SK-N-SH (cell line): ENCODE measurements around the gene UCKL1. TPM values are rescaled to one million over a fixed set of nuclear protein-coding genes. Genes with fewer than 3 reads are reported as not detected.

ENCODE experiments used
- CTCF ChIA-PET: fragments of 300-600, 350-600 bp; formaldehyde crosslinking; extraction: SDS; loops from one replicate; lab custom pipeline; 2021; lab: Yijun Ruan, JAX
- POLR2A ChIA-PET: fragments of 350-600 bp; sonication (Branson Sonifier 250); formaldehyde crosslinking; extraction: SDS; loops from one replicate; lab custom pipeline; 2020; ENCODE audit warnings: antibody characterized with exemption, inconsistent platforms; lab: Yijun Ruan, JAX
- DNase-seq: peaks from one replicate; pipeline ENCODE4 v3.0.0; 2012
- H2AFZ ChIP-seq: fragments of 200-600 bp; sonication (generic); 2 replicates; pipeline ENCODE4 v1.8.1; 2016; ENCODE audit warnings: antibody characterized with exemption, mild to moderate bottlenecking, low read depth
- H3F3A ChIP-seq: fragments of 200-600 bp; sonication (generic); replicated peaks from 2 replicates; pipeline ENCODE3; 2016; ENCODE audit warnings: antibody characterized with exemption, mild to moderate bottlenecking; ENCODE audit not compliant: insufficient read depth
- H3K27ac ChIP-seq, 2 experiments: fragments of 200-500 bp in 1 of 2; fragments of 200-600 bp in 1 of 2; sonication (Bioruptor generic) in 1 of 2; sonication (generic), shearing (Covaris generic) in 1 of 2; 2 replicates each; pipeline versions ENCODE4 v1.5.1 to v1.6.1; 2014 to 2016; ENCODE audit warnings: low read depth in 2 of 2, inconsistent platforms in 1 of 2, low read length in 1 of 2, mild to moderate bottlenecking in 1 of 2, mixed read lengths in 1 of 2
- H3K27me3 ChIP-seq: fragments of 200-600 bp; sonication (generic), shearing (Covaris generic); 2 replicates; pipeline ENCODE4 v1.6.1; 2016; ENCODE audit warnings: mixed run types; ENCODE audit not compliant: insufficient read depth
- H3K36me3 ChIP-seq, 2 experiments: fragments of 200-500 bp in 1 of 2; fragments of 200-600 bp in 1 of 2; sonication (Bioruptor generic) in 1 of 2; sonication (generic) in 1 of 2; replicated peaks in 1 of 2; 2 replicates each; pipeline versions ENCODE3 to v1.5.1; 2014 to 2016; ENCODE audit warnings: low read length in 1 of 2, mild to moderate bottlenecking in 1 of 2; ENCODE audit not compliant: insufficient read depth in 2 of 2, control insufficient read depth in 1 of 2
- H3K4me1 ChIP-seq, 2 experiments: fragments of 200-500 bp in 1 of 2; fragments of 200-600 bp in 1 of 2; sonication (Bioruptor generic) in 1 of 2; sonication (generic), shearing (Covaris generic) in 1 of 2; 2 replicates each; pipeline versions ENCODE4 v1.5.1 to v1.6.1; 2014 to 2016; ENCODE audit warnings: low read depth in 1 of 2, low read length in 1 of 2, mixed run types in 1 of 2; ENCODE audit not compliant: insufficient read depth in 2 of 2, control insufficient read depth in 1 of 2
- H3K4me2 ChIP-seq: fragments of 200-600 bp; sonication (generic), shearing (Covaris generic); 2 replicates; pipeline ENCODE4 v1.6.1; 2017; ENCODE audit warnings: mixed run types
- H3K4me3 ChIP-seq, 2 experiments: fragments of 200-500 bp in 1 of 2; fragments of 200-600 bp in 1 of 2; sonication (Bioruptor generic) in 1 of 2; sonication (generic), shearing (Covaris generic) in 1 of 2; 2 replicates each; pipeline versions ENCODE4 v1.5.1 to v1.8.1; 2014 to 2016; ENCODE audit warnings: low read depth in 2 of 2, inconsistent platforms in 1 of 2, low read length in 1 of 2, mild to moderate bottlenecking in 1 of 2, mixed read lengths in 1 of 2, moderate library complexity in 1 of 2
- H3K79me2 ChIP-seq: fragments of 200-600 bp; sonication (generic); 2 replicates; pipeline ENCODE4 v1.8.1; 2017; ENCODE audit warnings: mild to moderate bottlenecking; ENCODE audit not compliant: insufficient read depth
- H3K9ac ChIP-seq: fragments of 200-600 bp; sonication (generic); 2 replicates; pipeline ENCODE4 v1.6.1; 2017; ENCODE audit warnings: mixed run types
- H3K9me2 ChIP-seq: fragments of 200-600 bp; sonication (generic); 2 replicates; pipeline ENCODE4 v1.6.1; 2017; ENCODE audit warnings: mixed run types
- H3K9me3 ChIP-seq: fragments of 200-600 bp; sonication (generic); 2 replicates; pipeline ENCODE4 v1.6.1; 2017; ENCODE audit warnings: mixed run types, mild to moderate bottlenecking, moderate library complexity
- H4K20me1 ChIP-seq: fragments of 200-600 bp; sonication (generic); 2 replicates; pipeline ENCODE4 v1.6.1; 2017; ENCODE audit warnings: mild to moderate bottlenecking, mixed run types; ENCODE audit not compliant: insufficient read depth
- ELF1 ChIP-seq: IDR thresholded peaks from 2 replicates; pipeline ENCODE4 v1.4.0; 2012
- EZH2phosphoT487 ChIP-seq: fragments of 200-600 bp; sonication (generic); IDR thresholded peaks from 2 replicates; pipeline ENCODE4 v1.6.1; 2017; ENCODE audit warnings: low read depth, mixed run types, mild to moderate bottlenecking, antibody characterized with exemption, moderate library complexity, borderline replicate concordance
- GATA2 ChIP-seq: sonication (generic); formaldehyde crosslinking; IDR thresholded peaks from 2 replicates; pipeline ENCODE4 v1.5.0; 2020; ENCODE audit warnings: mild to moderate bottlenecking, missing genetic modification reagents
- NRF1 ChIP-seq: IDR thresholded peaks from 2 replicates; pipeline ENCODE4 v1.6.1; 2012; ENCODE audit warnings: low read depth, mild to moderate bottlenecking, low read length
- RCOR1 ChIP-seq: fragments of 150-350 bp; IDR thresholded peaks from 2 replicates; pipeline ENCODE4 v1.6.1; 2017; ENCODE audit warnings: antibody characterized with exemption, low read length
- RFX5 ChIP-seq: IDR thresholded peaks from 2 replicates; pipeline ENCODE4 v1.6.1; 2012; ENCODE audit warnings: mild to moderate bottlenecking, improper control_type of control experiment, low read length
- RXRA ChIP-seq: IDR thresholded peaks from 2 replicates; pipeline ENCODE4 v1.4.0; 2012; ENCODE audit warnings: low read depth, mild to moderate bottlenecking, borderline replicate concordance
- TCF12 ChIP-seq: IDR thresholded peaks from 2 replicates; pipeline ENCODE4 v1.4.0; 2012
- YY1 ChIP-seq: IDR thresholded peaks from 2 replicates; pipeline ENCODE4 v1.4.0; 2012; ENCODE audit warnings: low read depth, mild to moderate bottlenecking
- WGBS: methylation state at CpG from one replicate; pipeline ENCODE4 v1.1.6; 2017; ENCODE audit warnings: low lambda C conversion rate; 5-methylcytosine and 5-hydroxymethylcytosine counted together
- polyA plus RNA-seq, 3 experiments: library from polyadenylated mRNA; depleted of rRNA; stranded (reverse); fragments of >200 nt; gene quantifications; 2 replicates each; pipeline ENCODE4 v1.2.3, GENCODE V29; 2012
- TF ChIP-seq, protein P1 (sequence below): IDR thresholded peaks from 2 replicates; pipeline ENCODE4; 2012

Gene UCKL1
- polyA plus RNA-seq, 1 of the 3 experiments (the other 2 are of a cell fraction) = 71.6 TPM

DNA sequence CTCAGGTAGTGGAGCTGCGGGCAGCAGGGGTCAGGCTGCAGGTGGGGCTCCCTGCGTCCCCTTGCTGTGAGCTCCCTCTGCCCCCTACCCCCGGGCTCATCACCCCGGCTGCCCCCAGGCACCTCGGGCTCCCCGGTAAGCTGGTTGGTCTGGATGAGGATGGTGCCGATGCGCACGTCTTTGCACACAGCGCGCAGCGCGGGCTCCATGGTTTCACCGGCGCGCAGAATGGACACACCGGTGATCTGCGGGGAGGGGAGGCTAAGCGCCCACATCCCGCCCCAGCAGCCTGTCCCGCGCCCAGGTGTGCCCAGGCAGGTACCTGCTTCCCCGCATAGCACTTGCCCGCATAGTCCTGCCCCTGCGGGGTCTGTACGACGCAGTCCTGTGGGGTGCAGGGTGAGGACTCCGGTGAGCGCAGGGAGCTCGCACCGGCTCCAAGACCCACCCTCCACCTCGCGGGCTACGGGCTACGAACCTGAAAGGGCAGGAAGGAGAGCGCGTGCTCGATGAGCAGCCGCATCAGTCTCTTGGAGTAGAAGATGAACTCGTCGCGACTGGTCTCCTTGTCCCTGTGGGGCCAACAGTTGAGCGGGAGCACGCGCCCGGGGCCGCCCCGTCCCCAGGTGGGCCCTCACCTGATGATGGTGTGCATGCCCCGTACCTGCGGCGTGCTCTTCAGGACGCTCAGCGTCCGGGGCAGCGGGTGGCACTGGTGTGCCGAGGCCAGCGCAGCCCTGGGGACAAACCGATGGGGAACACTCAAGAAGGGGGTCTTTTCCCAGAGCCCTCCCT lies 15.5 kb downstream of the UCKL1 start:
- 99% methylated on average over 48 of the region's 58 CpGs for WGBS
- H3F3A ChIP-seq = peaks cover 8% of the 10 kb centered on the region

DNA sequence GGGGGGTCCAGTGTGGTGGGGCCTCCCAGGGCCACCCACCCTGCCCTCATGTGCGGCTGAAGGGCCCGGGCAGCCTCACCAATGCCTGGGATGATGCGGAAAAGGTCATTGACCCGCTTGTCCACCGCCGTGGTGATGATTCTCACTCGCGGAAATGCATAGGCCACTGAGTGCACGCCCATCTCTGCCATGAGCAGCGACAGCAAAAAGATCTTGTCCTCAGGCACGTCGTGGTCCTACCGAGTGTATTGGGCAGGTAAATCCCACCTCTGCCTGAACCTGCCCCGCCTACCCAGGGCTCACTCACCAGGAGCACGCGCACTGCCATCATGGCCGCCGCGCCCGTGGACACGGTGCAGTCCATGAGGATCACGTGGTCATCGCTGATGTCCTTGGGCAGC lies 16.1 kb downstream of the UCKL1 start:
- Histone ChIP-seq H3K4me1 (no peaks in the 10 kb centered on the region; a peak in 1 of 4 replicates), H4K20me1 (peaks cover 39% of the 10 kb centered on the region), H3K4me3 (no peak overlapping the region), H3K9me3 (no peaks in the 10 kb centered on the region), H3K79me2 (peaks cover 4% of the 10 kb centered on the region; the same call in 1 of the 2 replicates), H3K27me3 (no peaks in the 10 kb centered on the region), H3K9ac (no peak overlapping the region), H3K4me2 (no peak overlapping the region), H2AFZ (no peak overlapping the region), H3K27ac (no peak overlapping the region), H3K36me3 (peaks cover 0 to 55% of the 10 kb centered on the region in 2 experiments), H3K9me2 (no peaks in the 10 kb centered on the region), H3F3A (peaks cover 8% of the 10 kb centered on the region)
- POLR2A ChIA-PET = no interaction called here
- CTCF ChIA-PET = interaction anchor here (0.8 kb wide), 1 partner anchor 164 kb away, joined by 3 read pairs; no protein-coding TSS in a partner anchor
- DNase-seq = no peak
- TF ChIP-seq, protein P1, sequence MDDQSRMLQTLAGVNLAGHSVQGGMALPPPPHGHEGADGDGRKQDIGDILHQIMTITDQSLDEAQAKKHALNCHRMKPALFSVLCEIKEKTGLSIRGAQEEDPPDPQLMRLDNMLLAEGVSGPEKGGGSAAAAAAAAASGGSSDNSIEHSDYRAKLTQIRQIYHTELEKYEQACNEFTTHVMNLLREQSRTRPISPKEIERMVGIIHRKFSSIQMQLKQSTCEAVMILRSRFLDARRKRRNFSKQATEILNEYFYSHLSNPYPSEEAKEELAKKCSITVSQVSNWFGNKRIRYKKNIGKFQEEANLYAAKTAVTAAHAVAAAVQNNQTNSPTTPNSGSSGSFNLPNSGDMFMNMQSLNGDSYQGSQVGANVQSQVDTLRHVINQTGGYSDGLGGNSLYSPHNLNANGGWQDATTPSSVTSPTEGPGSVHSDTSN = no peak
- WGBS = 97% methylated on average over 19 of the region's 23 CpGs

More for the DNA sequence above, 15.5 kb downstream of the UCKL1 start:
- no peak overlapping the region for H2AFZ ChIP-seq
- peaks cover 39% of the 10 kb centered on the region for H4K20me1 ChIP-seq
- TF ChIP-seq TCF12 (no peak), YY1 (no peak), EZH2phosphoT487 (no peak), GATA2 (CRISPR knock-in tag) (no peak), RCOR1 (no peak), RXRA (no peak), RFX5 (no peak), ELF1 (no peak), NRF1 (no peak)
- H3K36me3 ChIP-seq = peaks cover 0 to 54% of the 10 kb centered on the region in 2 experiments
- H3K27me3 ChIP-seq = no peaks in the 10 kb centered on the region
- ChIA-PET CTCF (no interaction called here), POLR2A (no interaction called here)
- no peaks in the 10 kb centered on the region for H3K9me2 ChIP-seq
- no peaks in the 10 kb centered on the region; a peak in 1 of 4 replicates for H3K4me1 ChIP-seq
- no peaks in the 10 kb centered on the region for H3K9me3 ChIP-seq
- no peak overlapping the region for H3K4me2 ChIP-seq
- no peak overlapping the region for H3K9ac ChIP-seq
- no peaks in the 10 kb centered on the region; the same call in 1 of the 2 replicates for H3K79me2 ChIP-seq
- no peak overlapping the region for H3K27ac ChIP-seq
- no peak for DNase-seq
- H3K4me3 ChIP-seq = no peak overlapping the region
